H9 (cell line): ENCODE measurements around the gene DUOX1. TPM values are rescaled to one million over a fixed set of nuclear protein-coding genes. Genes with fewer than 3 reads are reported as not detected.

ENCODE experiments used
- DNase-seq: peaks from one replicate; pipeline ENCODE4 v3.0.0-alpha.2; 2017
- H2AFZ ChIP-seq: one replicate; pipeline ENCODE4 v1.6.1; 2013; ENCODE audit warnings: mild to moderate bottlenecking, low read length, control low read depth, moderate library complexity
- H2AK5ac ChIP-seq: 2 replicates; pipeline ENCODE4 v1.6.1; 2013; ENCODE audit warnings: low read length, control low read depth, mixed read lengths; ENCODE audit not compliant: insufficient read length
- H2BK120ac ChIP-seq: one replicate; pipeline ENCODE4 v1.6.1; 2013; ENCODE audit warnings: low read depth, mild to moderate bottlenecking, low read length, control low read depth, inconsistent platforms; ENCODE audit not compliant: poor library complexity, severe bottlenecking
- H2BK12ac ChIP-seq: 2 replicates; pipeline ENCODE4 v1.6.1; 2013; ENCODE audit warnings: low read length, control low read depth, mixed read lengths, low read depth; ENCODE audit not compliant: insufficient read length
- H2BK15ac ChIP-seq: 2 replicates; pipeline ENCODE4 v1.6.1; 2013; ENCODE audit warnings: low read depth, low read length, control low read depth
- H2BK20ac ChIP-seq: one replicate; pipeline ENCODE4 v1.6.1; 2013; ENCODE audit warnings: low read depth, mild to moderate bottlenecking, low read length, control low read depth, inconsistent platforms; ENCODE audit not compliant: poor library complexity, severe bottlenecking
- H2BK5ac ChIP-seq: 2 replicates; pipeline ENCODE4 v1.6.1; 2013; ENCODE audit warnings: low read length, control low read depth, mixed read lengths; ENCODE audit not compliant: insufficient read length
- H3K14ac ChIP-seq: 2 replicates; pipeline ENCODE4 v1.6.1; 2013; ENCODE audit warnings: low read length, control low read depth; ENCODE audit not compliant: insufficient read depth
- H3K18ac ChIP-seq: 2 replicates; pipeline ENCODE4 v1.6.1; 2013; ENCODE audit warnings: low read depth, mild to moderate bottlenecking, mixed read lengths, low read length, control low read depth; ENCODE audit not compliant: insufficient read length
- H3K23ac ChIP-seq: 2 replicates; pipeline ENCODE4 v1.6.1; 2013; ENCODE audit warnings: low read length, control low read depth, mixed read lengths, low read depth; ENCODE audit not compliant: insufficient read length
- H3K23me2 ChIP-seq: 2 replicates; pipeline ENCODE4 v1.6.1; 2013; ENCODE audit warnings: low read depth, mild to moderate bottlenecking, mixed read lengths, low read length, control low read depth; ENCODE audit not compliant: insufficient read length, poor library complexity, severe bottlenecking
- H3K27ac ChIP-seq: 2 replicates; pipeline ENCODE4 v1.5.1; 2013; ENCODE audit warnings: low read length, control low read depth, mixed read lengths, low read depth; ENCODE audit not compliant: insufficient read length
- H3K27me3 ChIP-seq: 2 replicates; pipeline ENCODE4 v1.6.1; 2013; ENCODE audit warnings: low read length, control low read depth, inconsistent platforms; ENCODE audit not compliant: insufficient read depth
- H3K4ac ChIP-seq: 2 replicates; pipeline ENCODE4 v1.6.1; 2013; ENCODE audit warnings: low read depth, mild to moderate bottlenecking, control low read depth, inconsistent platforms, low read length, moderate library complexity
- H3K4me1 ChIP-seq: 2 replicates; pipeline ENCODE4 v1.6.1; 2013; ENCODE audit warnings: low read length, control low read depth, inconsistent platforms; ENCODE audit not compliant: insufficient read depth
- H3K4me2 ChIP-seq: 2 replicates; pipeline ENCODE4 v1.6.1; 2013; ENCODE audit warnings: low read length, control low read depth, mixed read lengths; ENCODE audit not compliant: insufficient read length, insufficient read depth
- H3K56ac ChIP-seq: 2 replicates; pipeline ENCODE4 v1.6.1; 2013; ENCODE audit warnings: low read depth, mild to moderate bottlenecking, mixed read lengths, low read length, control low read depth; ENCODE audit not compliant: insufficient read length
- H3K79me1 ChIP-seq: 2 replicates; pipeline ENCODE4 v1.6.1; 2013; ENCODE audit warnings: low read depth, mild to moderate bottlenecking, moderate library complexity, low read length, control low read depth, inconsistent platforms; ENCODE audit not compliant: insufficient read depth, poor library complexity, severe bottlenecking
- H3K79me2 ChIP-seq: 2 replicates; pipeline ENCODE4 v1.6.1; 2013; ENCODE audit warnings: low read length, control low read depth, inconsistent platforms; ENCODE audit not compliant: insufficient read depth
- H3K9ac ChIP-seq: 2 replicates; pipeline ENCODE4 v1.6.1; 2013; ENCODE audit warnings: low read length, control low read depth, mixed read lengths; ENCODE audit not compliant: insufficient read length; ENCODE audit errors: extremely low read depth
- H3K9me3 ChIP-seq: one replicate; pipeline ENCODE4 v1.6.1; 2013; ENCODE audit warnings: low read depth, low read length, inconsistent platforms; ENCODE audit not compliant: control insufficient read depth
- H3T11ph ChIP-seq: one replicate; pipeline ENCODE4 v1.6.1; 2013; ENCODE audit warnings: mild to moderate bottlenecking, low read length, control low read depth, inconsistent platforms
- H4K20me1 ChIP-seq: one replicate; pipeline ENCODE4 v1.6.1; 2013; ENCODE audit not compliant: control insufficient read depth, insufficient read length, insufficient read depth
- H4K5ac ChIP-seq: 2 replicates; pipeline ENCODE4 v1.6.1; 2013; ENCODE audit warnings: low read depth, mild to moderate bottlenecking, mixed read lengths, low read length, control low read depth; ENCODE audit not compliant: insufficient read length
- H4K8ac ChIP-seq: replicated peaks from 2 replicates; pipeline ENCODE4 v1.6.1; 2013; ENCODE audit warnings: low read length, control low read depth, mixed read lengths, low read depth; ENCODE audit not compliant: insufficient read length
- H4K91ac ChIP-seq: 2 replicates; pipeline ENCODE4 v1.6.1; 2013; ENCODE audit warnings: low read depth, mild to moderate bottlenecking, moderate library complexity, mixed read lengths, low read length, control low read depth; ENCODE audit not compliant: insufficient read length
- H3K27ac Mint-ChIP-seq, 3 experiments: 2 replicates in 2 of 3; 3 replicates in 1 of 3; pipeline ENCODE4 v1.8.0; 2020 to 2021; ENCODE audit warnings: mixed read lengths in 3 of 3, mild to moderate bottlenecking in 1 of 3, moderate library complexity in 1 of 3
- H3K27me3 Mint-ChIP-seq: 2 replicates; pipeline ENCODE4 v1.8.0; 2021; ENCODE audit warnings: low read depth, mild to moderate bottlenecking, moderate library complexity, mixed read lengths
- H3K36me3 Mint-ChIP-seq, 3 experiments: 2 replicates in 2 of 3; 3 replicates in 1 of 3; pipeline ENCODE4 v1.8.0; 2020 to 2021; ENCODE audit warnings: low read depth in 3 of 3, mixed read lengths in 3 of 3; ENCODE audit not compliant: insufficient read depth in 1 of 3
- H3K4me1 Mint-ChIP-seq, 2 experiments: 2 replicates each; pipeline ENCODE4 v1.8.0; 2020; ENCODE audit warnings: mixed read lengths in 2 of 2
- H3K4me3 Mint-ChIP-seq, 2 experiments: 2 replicates in 1 of 2; 3 replicates in 1 of 2; pipeline ENCODE4 v1.8.0; 2020 to 2021; ENCODE audit warnings: mild to moderate bottlenecking in 2 of 2, mixed read lengths in 2 of 2, moderate library complexity in 1 of 2
- H3K9me3 Mint-ChIP-seq, 2 experiments: 2 replicates in 1 of 2; 3 replicates in 1 of 2; pipeline ENCODE4 v1.8.0; 2020; ENCODE audit warnings: mild to moderate bottlenecking in 2 of 2, mixed read lengths in 2 of 2, moderate library complexity in 1 of 2
- WGBS: extraction: QIAGEN DNeasy Blood & Tissue Kit; methylation state at CpG from one replicate; pipeline ENCODE4 v1.1.7; 2013; ENCODE audit warnings: missing lambda C conversion rate, low lambda C conversion rate, mixed read lengths; ENCODE audit not compliant: insufficient read length; ENCODE audit errors: extremely low coverage; 5-methylcytosine and 5-hydroxymethylcytosine counted together
- total RNA-seq: library from RNA; stranded (reverse); gene quantifications from 2 replicates; pipeline ENCODE4 v1.2.1, GENCODE V29; 2021
- TF ChIP-seq, protein P1 (sequence below): fragments of 200-600 bp; sonication (generic); conservative IDR thresholded peaks from 3 replicates; pipeline ENCODE4 v1.8.0; 2021; ENCODE audit warnings: antibody characterized with exemption, mild to moderate bottlenecking

DUOX1 gene
- total RNA-seq, 1 experiment from 2014 or later: 2.6 TPM

GRCh38 chr15:45110256-45110820, 19.5 kb upstream of the DUOX1 start:
- H3K18ac ChIP-seq: no peak overlapping the region
- TF ChIP-seq, protein P1, sequence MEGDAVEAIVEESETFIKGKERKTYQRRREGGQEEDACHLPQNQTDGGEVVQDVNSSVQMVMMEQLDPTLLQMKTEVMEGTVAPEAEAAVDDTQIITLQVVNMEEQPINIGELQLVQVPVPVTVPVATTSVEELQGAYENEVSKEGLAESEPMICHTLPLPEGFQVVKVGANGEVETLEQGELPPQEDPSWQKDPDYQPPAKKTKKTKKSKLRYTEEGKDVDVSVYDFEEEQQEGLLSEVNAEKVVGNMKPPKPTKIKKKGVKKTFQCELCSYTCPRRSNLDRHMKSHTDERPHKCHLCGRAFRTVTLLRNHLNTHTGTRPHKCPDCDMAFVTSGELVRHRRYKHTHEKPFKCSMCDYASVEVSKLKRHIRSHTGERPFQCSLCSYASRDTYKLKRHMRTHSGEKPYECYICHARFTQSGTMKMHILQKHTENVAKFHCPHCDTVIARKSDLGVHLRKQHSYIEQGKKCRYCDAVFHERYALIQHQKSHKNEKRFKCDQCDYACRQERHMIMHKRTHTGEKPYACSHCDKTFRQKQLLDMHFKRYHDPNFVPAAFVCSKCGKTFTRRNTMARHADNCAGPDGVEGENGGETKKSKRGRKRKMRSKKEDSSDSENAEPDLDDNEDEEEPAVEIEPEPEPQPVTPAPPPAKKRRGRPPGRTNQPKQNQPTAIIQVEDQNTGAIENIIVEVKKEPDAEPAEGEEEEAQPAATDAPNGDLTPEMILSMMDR: peak; percentile 35
- no peak overlapping the region for H2BK12ac ChIP-seq

More at GRCh38 chr15:45110256-45110820, 19.5 kb upstream of the DUOX1 start:
- Histone ChIP-seq H3K4ac (no peak overlapping the region), H3K27ac (no peak overlapping the region), H2AK5ac (no peak overlapping the region), H3K4me2 (no peak overlapping the region), H4K5ac (no peak overlapping the region), H2BK5ac (no peak overlapping the region), H4K8ac (no peak overlapping the region), H4K91ac (no peak overlapping the region), H3K23me2 (no peaks in the 10 kb centered on the region), H3K79me2 (no peaks in the 10 kb centered on the region), H3K79me1 (no peaks in the 10 kb centered on the region), H3K4me1 (no peaks in the 10 kb centered on the region; the same call in 1 of the 2 replicates), H4K20me1 (peaks cover 3% of the 10 kb centered on the region), H3K9me3 (no peaks in the 10 kb centered on the region), H3K27me3 (peaks cover 52% of the 10 kb centered on the region), H2BK20ac (no peak overlapping the region), H3T11ph (no peak overlapping the region), H2BK15ac (no peak overlapping the region), H2AFZ (no peak overlapping the region), H3K56ac (no peak overlapping the region), H3K9ac (no peak overlapping the region), H3K23ac (no peak overlapping the region), H3K14ac (no peak overlapping the region), H2BK120ac (no peak overlapping the region)
- no peak for DNase-seq
- no peak overlapping the region for H3K27ac Mint-ChIP-seq
- H3K27me3 Mint-ChIP-seq: peaks cover 71% of the 10 kb centered on the region
- H3K4me3 Mint-ChIP-seq: peak overlapping the region in 1 of 2 experiments; percentile 32; a peak in 1 of 5 replicates
- H3K4me1 Mint-ChIP-seq: peaks cover 18 to 26% of the 10 kb centered on the region in 2 experiments
- no peaks in the 10 kb centered on the region; a peak in 1 of 7 replicates for H3K36me3 Mint-ChIP-seq
- no CpG with 5 or more reads among the region's 11 CpGs for WGBS
- H3K9me3 Mint-ChIP-seq: peaks cover 0 to 4% of the 10 kb centered on the region in 2 experiments; a peak in 2 of 5 replicates
